ENCODE measurements around the gene ZBBX.

The ZBBX gene

DNA sequence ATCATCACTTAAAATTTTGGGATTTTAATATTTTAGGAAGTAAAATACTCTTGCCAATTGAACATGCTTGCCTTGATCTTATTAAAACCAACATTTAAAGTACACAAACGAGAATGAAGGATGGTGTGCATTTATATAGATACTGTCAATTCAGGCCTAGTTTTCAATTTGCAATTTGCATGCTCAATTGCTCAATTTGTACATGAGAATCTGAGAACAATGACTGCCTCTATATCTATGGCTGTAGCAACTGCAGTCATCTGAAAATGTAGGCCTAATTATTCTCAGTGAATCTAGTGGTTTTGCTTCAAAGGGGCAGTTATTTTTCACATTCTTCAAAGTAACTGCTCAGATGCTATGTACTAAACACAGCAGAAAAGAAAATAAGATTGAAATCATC, 18.8 kb downstream of the ZBBX start:
- H3K27me3 ChIP-seq (ENCODE audit: control insufficient read depth in 1 of 2, insufficient read depth in 1 of 2, low read length in 2 of 2) = no peaks in the 10 kb centered on the region
- H3K14ac ChIP-seq (ENCODE audit: low read length in 2 of 2) = no peak overlapping the region
- no peak for DNase-seq
- H2BK120ac ChIP-seq (ENCODE audit: low read depth, low read length) = no peak overlapping the region
- H3K4ac ChIP-seq (ENCODE audit: low read depth in 1 of 2, low read length in 2 of 2) = no peak overlapping the region
- no peak overlapping the region for H3K27ac ChIP-seq (ENCODE audit: low read length, poor library complexity, severe bottlenecking)
- no peak overlapping the region for H2AK5ac ChIP-seq (ENCODE audit: low read length, severe bottlenecking)
- H3K9ac ChIP-seq (ENCODE audit: low read length) = no peak overlapping the region
- H3K4me1 ChIP-seq (ENCODE audit: control insufficient read depth, insufficient read depth, low read depth, low read length) = no peaks in the 10 kb centered on the region
- no peak overlapping the region for H3K4me2 ChIP-seq (ENCODE audit: low read length, poor library complexity, severe bottlenecking)
- no peaks in the 10 kb centered on the region for H3K9me3 ChIP-seq (ENCODE audit: control insufficient read depth, low read length)
- no peak overlapping the region for H3K18ac ChIP-seq (ENCODE audit: low read depth in 1 of 2, low read length in 2 of 2)
- H4K91ac ChIP-seq (ENCODE audit: low read length) = no peak overlapping the region
- H2BK5ac ChIP-seq (ENCODE audit: low read depth, low read length, poor library complexity, severe bottlenecking) = no peak overlapping the region
- H3K4me3 ChIP-seq (ENCODE audit: insufficient read depth in 1 of 2, low read depth in 1 of 2, low read length in 2 of 2) = no peak overlapping the region
- no peak overlapping the region for H4K8ac ChIP-seq (ENCODE audit: low read length)
- no peaks in the 10 kb centered on the region for H3K79me1 ChIP-seq (replicated peaks; ENCODE audit: low read length, poor library complexity, severe bottlenecking)
- H2AFZ ChIP-seq (ENCODE audit: low read depth, low read length) = no peak overlapping the region
- no peak overlapping the region for H2BK12ac ChIP-seq (ENCODE audit: low read length in 2 of 2)
- H3K36me3 ChIP-seq (ENCODE audit: control insufficient read depth in 1 of 2, insufficient read depth in 2 of 2, low read depth in 1 of 2, low read length in 2 of 2) = no peaks in the 10 kb centered on the region
- WGBS = no CpG with 5 or more reads among the region's 1 CpG
- no peak overlapping the region for H3K23ac ChIP-seq (ENCODE audit: low read length in 2 of 2)
- H2BK15ac ChIP-seq (ENCODE audit: low read depth, poor library complexity, severe bottlenecking) = no peak overlapping the region

DNA sequence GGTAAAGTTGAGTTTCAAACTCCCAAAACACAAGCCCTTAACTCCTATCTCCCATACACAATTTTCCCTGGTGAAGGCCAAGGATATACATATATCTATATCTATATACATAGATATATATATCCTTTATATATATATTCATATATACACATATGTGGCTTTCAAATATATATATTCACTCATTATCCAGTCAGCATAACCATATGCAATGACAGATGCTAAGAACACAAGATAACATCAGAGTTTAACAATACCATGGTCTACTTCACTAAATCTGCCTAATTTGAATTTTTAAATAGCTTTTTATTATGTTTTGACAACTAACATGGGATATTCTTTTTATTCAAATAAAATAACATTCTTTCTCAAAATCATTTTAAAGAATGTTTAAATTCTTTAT, 24.7 kb downstream of the ZBBX start:
- Histone ChIP-seq H3K14ac (ENCODE audit: low read length in 2 of 2) (no peak overlapping the region), H3K4ac (ENCODE audit: low read depth in 1 of 2, low read length in 2 of 2) (no peak overlapping the region), H2AFZ (ENCODE audit: low read depth, low read length) (no peak overlapping the region), H4K8ac (ENCODE audit: low read length) (no peak overlapping the region), H3K18ac (ENCODE audit: low read depth in 1 of 2, low read length in 2 of 2) (no peak overlapping the region), H2AK5ac (ENCODE audit: low read length, severe bottlenecking) (no peak overlapping the region), H3K27ac (ENCODE audit: low read length, poor library complexity, severe bottlenecking) (no peak overlapping the region), H2BK120ac (ENCODE audit: low read depth, low read length) (no peak overlapping the region), H3K27me3 (ENCODE audit: control insufficient read depth in 1 of 2, insufficient read depth in 1 of 2, low read length in 2 of 2) (no peaks in the 10 kb centered on the region), H2BK15ac (ENCODE audit: low read depth, poor library complexity, severe bottlenecking) (no peak overlapping the region), H3K4me1 (ENCODE audit: control insufficient read depth, insufficient read depth, low read depth, low read length) (no peaks in the 10 kb centered on the region), H3K9me3 (ENCODE audit: control insufficient read depth, low read length) (no peaks in the 10 kb centered on the region), H2BK5ac (ENCODE audit: low read depth, low read length, poor library complexity, severe bottlenecking) (no peak overlapping the region), H3K9ac (ENCODE audit: low read length) (no peak overlapping the region), H3K36me3 (ENCODE audit: control insufficient read depth in 1 of 2, insufficient read depth in 2 of 2, low read depth in 1 of 2, low read length in 2 of 2) (no peaks in the 10 kb centered on the region), H3K4me3 (ENCODE audit: insufficient read depth in 1 of 2, low read depth in 1 of 2, low read length in 2 of 2) (no peak overlapping the region), H3K23ac (ENCODE audit: low read length in 2 of 2) (no peak overlapping the region), H3K4me2 (ENCODE audit: low read length, poor library complexity, severe bottlenecking) (no peak overlapping the region), H4K91ac (ENCODE audit: low read length) (no peak overlapping the region), H2BK12ac (ENCODE audit: low read length in 2 of 2) (no peak overlapping the region), H3K79me1 (replicated peaks; ENCODE audit: low read length, poor library complexity, severe bottlenecking) (no peaks in the 10 kb centered on the region)
- DNase-seq = no peak

DNA sequence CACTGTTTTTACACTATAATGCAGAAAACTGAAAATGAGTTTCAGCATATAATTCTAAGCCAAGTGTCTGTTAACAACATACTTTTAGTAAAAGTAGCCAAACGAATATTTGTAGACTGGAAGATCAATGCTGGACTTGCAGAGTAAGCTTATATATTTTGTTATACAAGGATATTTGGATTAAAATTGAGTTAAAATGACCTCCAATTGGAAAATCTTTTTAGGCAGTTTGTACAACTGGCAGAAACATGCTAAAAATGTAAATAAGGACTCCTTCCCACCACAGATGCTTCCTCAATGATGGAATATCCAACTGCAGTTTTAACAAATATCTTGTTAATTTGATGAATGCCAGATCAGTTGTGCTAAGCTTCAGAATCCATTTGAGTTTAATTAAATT, 25.3 kb downstream of the ZBBX start:
- Histone ChIP-seq H3K4me3 (ENCODE audit: insufficient read depth in 1 of 2, low read depth in 1 of 2, low read length in 2 of 2) (no peak overlapping the region), H3K36me3 (ENCODE audit: control insufficient read depth in 1 of 2, insufficient read depth in 2 of 2, low read depth in 1 of 2, low read length in 2 of 2) (no peaks in the 10 kb centered on the region), H3K4ac (ENCODE audit: low read depth in 1 of 2, low read length in 2 of 2) (no peak overlapping the region), H3K14ac (ENCODE audit: low read length in 2 of 2) (no peak overlapping the region), H3K18ac (ENCODE audit: low read depth in 1 of 2, low read length in 2 of 2) (no peak overlapping the region), H3K23ac (ENCODE audit: low read length in 2 of 2) (no peak overlapping the region), H2AFZ (ENCODE audit: low read depth, low read length) (no peak overlapping the region), H2BK5ac (ENCODE audit: low read depth, low read length, poor library complexity, severe bottlenecking) (no peak overlapping the region), H2BK15ac (ENCODE audit: low read depth, poor library complexity, severe bottlenecking) (no peak overlapping the region), H3K79me1 (replicated peaks; ENCODE audit: low read length, poor library complexity, severe bottlenecking) (no peaks in the 10 kb centered on the region), H2BK120ac (ENCODE audit: low read depth, low read length) (no peak overlapping the region), H4K8ac (ENCODE audit: low read length) (no peak overlapping the region), H2BK12ac (ENCODE audit: low read length in 2 of 2) (no peak overlapping the region), H3K9ac (ENCODE audit: low read length) (no peak overlapping the region), H3K27ac (ENCODE audit: low read length, poor library complexity, severe bottlenecking) (no peak overlapping the region), H3K27me3 (ENCODE audit: control insufficient read depth in 1 of 2, insufficient read depth in 1 of 2, low read length in 2 of 2) (no peaks in the 10 kb centered on the region), H2AK5ac (ENCODE audit: low read length, severe bottlenecking) (no peak overlapping the region), H3K4me1 (ENCODE audit: control insufficient read depth, insufficient read depth, low read depth, low read length) (no peaks in the 10 kb centered on the region), H3K4me2 (ENCODE audit: low read length, poor library complexity, severe bottlenecking) (no peak overlapping the region), H4K91ac (ENCODE audit: low read length) (no peak overlapping the region), H3K9me3 (ENCODE audit: control insufficient read depth, low read length) (no peaks in the 10 kb centered on the region)
- 60% methylated on average over 1 of the region's 1 CpG for WGBS
- DNase-seq = no peak

DNA sequence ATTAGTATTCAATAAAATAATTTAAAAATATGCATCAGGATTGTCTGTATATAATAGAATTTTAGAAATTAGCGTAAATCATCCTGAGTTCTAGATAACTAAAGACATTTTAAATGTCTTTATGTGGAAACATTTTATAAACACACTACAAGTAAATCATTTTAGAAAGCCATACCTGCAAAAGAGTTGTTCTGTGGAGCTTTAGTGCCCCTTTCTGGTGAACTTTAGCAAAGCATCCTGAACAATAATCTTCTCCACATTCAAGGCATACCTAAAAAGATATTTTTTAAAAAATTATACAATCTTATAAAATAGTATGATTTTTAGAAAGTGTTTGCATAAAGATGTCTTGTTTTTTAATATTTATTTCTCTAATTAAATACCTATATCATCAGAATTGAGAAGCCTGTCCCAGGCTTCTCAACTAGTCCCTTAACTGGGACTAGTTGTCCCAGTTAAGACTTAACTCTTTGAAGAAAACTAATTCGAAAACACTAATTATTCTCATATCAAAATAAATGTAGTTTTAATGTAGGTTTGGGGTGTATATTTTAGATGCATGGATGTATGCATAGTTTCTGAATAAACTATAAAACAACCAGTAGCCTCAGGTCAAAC, 29.7 kb downstream of the ZBBX start:
- H3K23ac ChIP-seq (ENCODE audit: low read length in 2 of 2) = no peak overlapping the region
- no peak overlapping the region for H3K4me3 ChIP-seq (ENCODE audit: insufficient read depth in 1 of 2, low read depth in 1 of 2, low read length in 2 of 2)
- H3K4ac ChIP-seq (ENCODE audit: low read depth in 1 of 2, low read length in 2 of 2) = no peak overlapping the region
- no peaks in the 10 kb centered on the region for H3K9me3 ChIP-seq (ENCODE audit: control insufficient read depth, low read length)
- H2AK5ac ChIP-seq (ENCODE audit: low read length, severe bottlenecking) = no peak overlapping the region
- H2AFZ ChIP-seq (ENCODE audit: low read depth, low read length) = no peak overlapping the region
- no peak overlapping the region for H3K14ac ChIP-seq (ENCODE audit: low read length in 2 of 2)
- H2BK15ac ChIP-seq (ENCODE audit: low read depth, poor library complexity, severe bottlenecking) = no peak overlapping the region
- no peak overlapping the region for H3K4me2 ChIP-seq (ENCODE audit: low read length, poor library complexity, severe bottlenecking)
- WGBS = no CpG with 5 or more reads among the region's 2 CpGs
- peak; percentile 44 for DNase-seq
- H3K79me1 ChIP-seq (replicated peaks; ENCODE audit: low read length, poor library complexity, severe bottlenecking) = no peaks in the 10 kb centered on the region
- no peak overlapping the region for H3K27ac ChIP-seq (ENCODE audit: low read length, poor library complexity, severe bottlenecking)
- H4K91ac ChIP-seq (ENCODE audit: low read length) = no peak overlapping the region
- no peak overlapping the region for H3K9ac ChIP-seq (ENCODE audit: low read length)
- H3K4me1 ChIP-seq (ENCODE audit: control insufficient read depth, insufficient read depth, low read depth, low read length) = no peaks in the 10 kb centered on the region
- no peaks in the 10 kb centered on the region for H3K27me3 ChIP-seq (ENCODE audit: control insufficient read depth in 1 of 2, insufficient read depth in 1 of 2, low read length in 2 of 2)
- no peak overlapping the region for H2BK12ac ChIP-seq (ENCODE audit: low read length in 2 of 2)
- no peak overlapping the region for H4K8ac ChIP-seq (ENCODE audit: low read length)
- no peaks in the 10 kb centered on the region for H3K36me3 ChIP-seq (ENCODE audit: control insufficient read depth in 1 of 2, insufficient read depth in 2 of 2, low read depth in 1 of 2, low read length in 2 of 2)
- no peak overlapping the region for H2BK5ac ChIP-seq (ENCODE audit: low read depth, low read length, poor library complexity, severe bottlenecking)
- no peak overlapping the region for H2BK120ac ChIP-seq (ENCODE audit: low read depth, low read length)
- H3K18ac ChIP-seq (ENCODE audit: low read depth in 1 of 2, low read length in 2 of 2) = no peak overlapping the region
